Neural cell (in vitro differentiated cells): ENCODE data around the gene CDK5RAP2.

Experiments used
- CTCF ChIP-seq: fragments of 450-650 bp; IDR thresholded peaks from 2 replicates; pipeline ENCODE4 v1.5.1; 2014; ENCODE audit warnings: antibody characterized with exemption, mild to moderate bottlenecking, moderate library complexity; ENCODE audit not compliant: poor library complexity, severe bottlenecking
- RAD21 ChIP-seq: fragments of 450-650 bp; conservative IDR thresholded peaks from 2 replicates; pipeline ENCODE4 v1.6.1; 2014; ENCODE audit warnings: antibody characterized with exemption, mild to moderate bottlenecking, moderate library complexity

GRCh38 chr9:120474591-120475243 lies 105.2 kb downstream of the CDK5RAP2 start:
- TF ChIP-seq RAD21 = no peak
- TF ChIP-seq CTCF = no peak
